RPMI8226 (cell line): ENCODE results near the gene MAMDC4.
A peak's percentile ranks its signal among the peaks of the same experiment; 100 is the strongest.
"Not testable (repeated sequence)": the region's sequence is repeated elsewhere in the genome, so short reads cannot be mapped to it uniquely, and the experiment has no call there.

Experiments
- DNase-seq: peaks from one replicate; pipeline ENCODE4 v3.0.0-alpha.2; 2015

Gene MAMDC4

GRCh38 chr9:136862849-136863622 is 10.9 kb downstream of the MAMDC4 start:
- no peak for DNase-seq

- no peak for DNase-seq
These were observed 11.6 kb downstream of the MAMDC4 start for GRCh38 chr9:136863623-136864273.

- no peak for DNase-seq
These were observed 13.1 kb downstream of the MAMDC4 start for GRCh38 chr9:136865041-136865767.

GRCh38 chr9:136865768-136866103 is 13.6 kb downstream of the MAMDC4 start:
- DNase-seq = no peak

GRCh38 chr9:136866898-136867421 is 14.8 kb downstream of the MAMDC4 start:
- DNase-seq = not testable (repeated sequence)

GRCh38 chr9:136867480-136867879 is 15.3 kb downstream of the MAMDC4 start:
- DNase-seq = no peak

- no peak for DNase-seq
These were observed 15.8 kb downstream of the MAMDC4 start for GRCh38 chr9:136867917-136868316.

- no peak for DNase-seq
These were observed 16.5 kb downstream of the MAMDC4 start for GRCh38 chr9:136868644-136869043.

GRCh38 chr9:136869611-136870010 is 17.5 kb downstream of the MAMDC4 start:
- not testable (repeated sequence) for DNase-seq

GRCh38 chr9:136875155-136875554 is 23.0 kb downstream of the MAMDC4 start:
- no peak for DNase-seq

- DNase-seq = no peak
These were observed 24.3 kb downstream of the MAMDC4 start for GRCh38 chr9:136876476-136876875.

GRCh38 chr9:136880651-136881050 is 28.5 kb downstream of the MAMDC4 start:
- peak; percentile 65 for DNase-seq

- DNase-seq = peak; percentile 81
These were observed 29.6 kb downstream of the MAMDC4 start for GRCh38 chr9:136881691-136882108.

GRCh38 chr9:136882109-136882946 is 30.2 kb downstream of the MAMDC4 start:
- DNase-seq = peak; percentile 87

- not testable (repeated sequence) for DNase-seq
These were observed 30.8 kb downstream of the MAMDC4 start for GRCh38 chr9:136882947-136883283.

GRCh38 chr9:136883670-136884069 is 31.5 kb downstream of the MAMDC4 start:
- DNase-seq = not testable (repeated sequence)

- DNase-seq = peak; percentile 100
These were observed 33.9 kb downstream of the MAMDC4 start, which contains the start of gene TRAF2 for GRCh38 chr9:136885950-136886578. Gene TRAF2 (plus strand): TSS chr9:136886516. CDS start chr9:136898741, 12,225 bp downstream.

- peak; percentile 40 for DNase-seq
These were observed 34.8 kb downstream of the MAMDC4 start for GRCh38 chr9:136886610-136887597.

- DNase-seq = no peak
These were observed 36.3 kb downstream of the MAMDC4 start for GRCh38 chr9:136888454-136888853.

- no peak for DNase-seq
These were observed 37.7 kb downstream of the MAMDC4 start for GRCh38 chr9:136889858-136890257.

GRCh38 chr9:136890661-136891060 is 38.5 kb downstream of the MAMDC4 start:
- no peak for DNase-seq
